Ovary (tissue), 3 donors: ENCODE results near the gene LBX2.

Source experiments
- CTCF ChIP-seq, 3 donors: fragments of 450-650 bp in 2 of 3; fragments of 200-600 bp in 1 of 3; IDR thresholded peaks; one replicate each; pipeline versions ENCODE4 v1.5.1 to v1.8.0; 2016 to 2022; ENCODE audit warnings: antibody characterized with exemption in 3 of 3, mild to moderate bottlenecking in 1 of 3
- EP300 ChIP-seq: sonication (generic); formaldehyde crosslinking; IDR thresholded peaks from one replicate; pipeline ENCODE4 v1.6.1; 2017; ENCODE audit warnings: antibody characterized with exemption
- POLR2A ChIP-seq: fragments of 450-650 bp; IDR thresholded peaks from one replicate; pipeline ENCODE4 v1.6.1; 2017; ENCODE audit warnings: antibody characterized with exemption, mild to moderate bottlenecking, moderate library complexity
- donor health status: DM: no; HTN: no; CAD: no.

GRCh38 chr2:74495440-74495839, 4.0 kb downstream of the LBX2 start:
- TF ChIP-seq POLR2A (no peak), EP300 (no peak), CTCF (IDR thresholded peaks at IDR 0.05) (no peak)
